ENCODE data around the gene ARCN1.

The ARCN1 gene

DNA sequence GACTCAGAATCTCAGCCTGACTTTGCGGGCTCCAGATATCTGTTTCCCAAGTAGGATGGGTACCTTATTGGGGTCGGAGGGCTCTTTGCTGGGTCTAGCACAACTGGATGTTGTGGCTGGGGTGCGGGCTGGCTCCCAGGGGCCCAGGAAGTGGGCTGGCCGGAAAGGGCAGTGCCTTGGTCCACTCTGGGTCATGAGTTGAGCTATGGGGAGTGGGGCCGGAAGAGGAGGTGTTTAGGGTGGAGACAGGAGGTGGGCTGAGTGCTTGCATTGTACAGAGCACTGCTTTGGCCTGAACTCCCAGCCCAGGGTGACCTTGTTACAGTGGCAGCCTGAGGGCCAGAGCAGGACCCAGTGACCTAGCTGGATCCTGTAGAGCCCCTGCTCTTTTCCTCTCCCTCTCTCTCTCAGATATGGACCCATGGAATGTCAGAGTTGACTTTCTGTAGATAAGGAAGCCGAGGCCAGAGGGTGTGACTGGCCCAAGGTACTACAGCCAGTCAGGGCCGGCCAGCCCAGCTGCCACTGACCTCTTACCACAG is 48.4 kb downstream of the ARCN1 start:
- no peak for DNase-seq (ENCODE audit: low read depth in 2 of 2, low spot score in 1 of 2)

DNA sequence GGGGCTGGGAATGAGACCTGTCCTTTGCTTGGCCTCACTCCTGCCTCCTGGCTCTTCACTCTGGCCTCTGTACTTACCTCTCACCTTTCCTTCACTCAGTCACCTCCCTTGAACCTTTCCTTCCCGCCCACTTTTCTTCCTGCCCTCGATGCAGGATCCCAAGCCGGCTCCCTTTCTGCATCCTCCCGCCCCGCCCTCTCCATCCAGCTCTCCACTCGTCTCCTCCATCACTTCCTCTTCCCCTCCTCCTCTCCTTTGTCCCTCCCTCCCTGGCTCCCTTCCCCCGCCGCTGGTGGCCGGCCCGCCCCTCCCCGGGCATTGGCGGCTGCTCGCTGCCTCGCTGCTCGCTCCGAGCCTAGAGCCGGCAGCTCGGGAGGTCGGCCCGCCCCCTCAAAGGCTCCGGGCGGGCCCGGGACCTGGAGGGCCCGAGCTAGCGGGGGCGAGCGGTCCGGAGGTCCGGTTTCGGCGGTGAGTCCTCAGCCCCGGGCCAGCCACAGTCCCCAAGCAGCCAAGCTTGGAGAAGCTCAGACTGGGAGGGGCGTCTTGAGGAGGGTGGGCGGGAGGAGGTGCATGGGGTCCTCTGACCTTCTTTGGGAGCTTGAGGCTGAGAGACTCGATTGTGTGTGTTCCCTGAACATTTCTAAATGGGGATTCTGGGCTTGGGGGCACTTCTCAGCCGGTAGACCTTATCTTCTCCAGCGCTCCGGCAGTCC is 49.0 kb downstream of the ARCN1 start:
- DNase-seq (ENCODE audit: low read depth in 2 of 2, low spot score in 1 of 2): no peak

DNA sequence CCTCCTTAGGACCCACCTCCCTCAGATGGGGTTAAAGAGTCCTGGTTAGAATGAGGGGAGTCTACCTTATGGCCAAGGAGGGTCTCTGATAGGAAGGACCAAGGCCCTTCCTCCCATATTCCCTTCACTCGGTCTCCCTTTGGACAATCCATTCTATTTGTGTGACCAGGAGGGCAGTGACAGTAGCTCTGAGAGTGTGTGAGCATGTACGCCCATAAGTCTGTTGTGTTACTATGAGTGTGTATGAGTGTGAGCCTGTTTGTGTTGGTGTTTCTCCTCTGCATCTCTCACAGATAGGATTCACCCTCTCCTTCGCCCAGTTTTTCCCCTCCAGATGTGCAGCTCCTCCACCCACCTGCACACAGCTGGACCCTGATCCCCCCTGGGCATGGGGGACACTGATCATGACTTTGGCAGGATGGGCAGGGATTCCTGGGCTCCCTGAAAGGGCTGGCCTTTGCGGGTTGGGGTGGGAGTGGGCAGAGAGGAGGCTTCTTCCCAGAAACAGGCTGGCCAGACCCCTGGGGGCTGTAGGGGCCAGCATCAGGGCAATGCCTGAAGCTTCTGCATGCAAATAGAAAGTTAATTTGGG is 49.7 kb downstream of the ARCN1 start:
- DNase-seq (ENCODE audit: low read depth in 2 of 2, low spot score in 1 of 2): no peak

DNA sequence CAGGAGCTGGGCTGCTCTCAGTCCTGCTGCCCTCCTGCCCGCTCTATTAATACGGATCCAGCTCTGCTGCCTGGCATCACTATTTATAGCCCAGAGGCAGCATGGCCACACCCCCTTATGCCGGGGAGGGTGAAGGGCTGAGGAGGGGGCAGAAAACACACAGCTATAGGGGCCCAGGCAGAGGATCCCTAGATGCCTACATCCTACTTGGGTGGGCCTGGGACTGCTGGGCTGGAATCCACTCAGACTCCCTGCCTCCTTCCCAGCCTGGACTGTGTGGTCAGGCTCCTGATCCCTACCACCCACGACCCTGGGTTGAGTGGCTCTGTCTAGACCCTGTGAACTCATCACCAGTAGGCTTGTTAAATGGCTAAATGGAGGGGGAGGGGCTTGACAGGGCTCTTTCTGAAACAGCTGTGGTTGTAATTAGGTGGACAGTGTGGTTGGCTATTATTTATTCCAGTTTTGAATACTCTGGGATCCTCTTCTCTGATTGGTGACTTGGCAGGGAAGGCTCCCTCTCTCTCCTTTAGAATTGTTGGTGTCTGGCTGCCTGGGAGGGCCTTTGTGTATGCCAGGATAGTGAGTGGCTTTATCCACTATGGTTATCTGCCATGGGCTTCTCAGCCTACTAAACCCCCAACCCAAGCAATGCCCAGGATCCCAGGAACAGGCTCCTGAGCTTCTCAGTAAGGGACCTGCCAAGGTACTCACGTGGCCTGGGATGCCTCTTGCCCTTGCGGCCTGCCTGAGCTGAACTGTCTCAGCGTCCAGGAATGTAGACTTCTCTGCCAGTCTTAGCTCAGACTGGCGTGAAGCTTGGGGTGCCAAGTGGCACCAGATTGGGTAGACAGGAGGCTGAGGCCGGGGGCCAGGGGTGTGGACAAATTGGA is 50.4 kb downstream of the ARCN1 start:
- no peak for DNase-seq (ENCODE audit: low read depth in 2 of 2, low spot score in 1 of 2)

DNA sequence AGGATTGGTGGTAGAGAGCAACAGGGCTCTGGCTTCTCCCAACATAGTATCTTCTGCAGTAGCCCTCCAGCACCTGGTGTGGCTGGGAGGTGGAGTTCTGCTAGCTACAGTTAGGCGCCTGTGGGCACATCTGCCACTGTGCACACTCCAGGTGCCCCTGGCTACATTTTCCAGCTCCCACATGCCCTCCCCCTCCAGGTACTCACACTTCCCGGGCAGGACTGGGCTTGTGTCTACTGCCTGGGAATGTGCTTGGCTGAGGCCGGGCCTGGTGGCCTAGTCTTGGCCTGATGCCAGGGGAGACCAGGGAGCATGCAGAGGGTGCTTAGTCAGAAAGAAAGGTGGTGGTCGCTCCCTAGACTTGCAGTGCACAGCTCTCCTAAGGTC is 51.1 kb downstream of the ARCN1 start:
- DNase-seq (ENCODE audit: low read depth in 2 of 2, low spot score in 1 of 2): no peak

DNA sequence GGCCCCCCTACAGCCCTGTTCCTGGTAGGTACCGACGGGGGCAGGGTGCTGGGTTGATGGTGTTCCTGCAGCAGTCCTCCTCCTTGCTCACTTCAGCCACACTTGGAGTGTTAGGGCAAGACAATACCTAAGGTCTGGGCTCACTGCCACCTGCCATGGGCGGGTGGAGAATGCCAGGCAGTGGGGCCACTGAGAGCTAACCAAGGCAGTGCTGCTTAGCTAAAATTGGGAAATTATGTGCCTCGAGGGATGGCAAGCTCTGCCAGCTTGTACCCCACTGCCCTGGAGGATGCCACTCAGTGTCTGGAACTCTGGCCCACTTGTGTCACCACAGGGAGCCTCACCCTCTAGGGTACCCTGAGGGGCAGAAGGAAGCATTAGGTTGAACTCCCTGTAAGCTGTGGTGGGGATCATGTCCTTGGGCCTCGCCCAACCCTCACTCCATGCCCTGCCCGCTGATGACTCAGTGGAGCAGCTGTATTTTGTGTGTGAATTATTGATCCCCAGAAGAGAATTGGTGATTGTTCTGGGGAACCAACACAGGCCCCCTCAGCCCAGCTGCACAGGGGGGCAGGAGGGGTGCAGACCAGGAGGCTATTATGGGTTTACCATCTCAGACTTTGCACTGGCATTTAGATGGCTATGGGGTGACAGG is 53.0 kb downstream of the ARCN1 start:
- no peak for DNase-seq (ENCODE audit: low read depth in 2 of 2, low spot score in 1 of 2)

DNA sequence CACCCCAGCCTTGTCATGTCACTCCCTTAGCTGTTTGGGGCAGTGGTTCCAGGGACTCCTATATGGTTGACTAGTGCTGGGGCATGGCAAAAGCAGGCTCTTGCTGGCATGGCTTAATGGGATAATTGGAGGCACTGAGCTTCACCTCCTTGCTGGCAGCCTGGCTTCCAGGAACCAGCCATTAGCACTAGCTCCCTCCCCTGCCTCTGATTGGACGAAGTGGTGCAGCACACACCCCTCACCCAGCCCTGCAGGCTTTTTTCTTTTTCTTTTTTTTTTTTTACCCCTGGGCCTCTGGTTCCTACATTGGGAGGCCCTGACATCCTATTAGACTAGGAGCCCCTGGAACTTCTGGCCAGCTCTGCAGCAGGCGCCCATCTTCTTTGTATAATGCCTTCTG is 53.8 kb downstream of the ARCN1 start:
- no peak for DNase-seq (ENCODE audit: low read depth in 2 of 2, low spot score in 1 of 2)

DNA sequence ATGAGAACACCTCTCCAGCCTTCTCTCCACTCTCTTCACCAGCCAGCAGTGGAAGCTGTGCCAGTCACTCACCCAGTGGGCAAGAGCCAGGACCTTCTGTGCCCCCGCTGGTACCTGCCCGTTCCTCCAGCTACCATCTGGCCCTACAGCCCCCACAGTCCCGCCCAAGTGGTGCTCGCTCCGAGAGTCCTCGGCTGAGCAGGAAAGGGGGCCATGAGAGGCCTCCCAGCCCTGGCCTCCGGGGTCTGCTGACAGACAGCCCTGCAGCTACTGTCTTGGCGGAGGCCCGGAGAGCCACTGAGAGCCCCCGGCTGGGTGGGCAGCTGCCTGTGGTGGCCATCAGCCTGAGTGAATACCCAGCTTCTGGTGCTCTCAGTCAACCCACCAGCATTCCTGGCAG is 55.4 kb downstream of the ARCN1 start:
- no peak for DNase-seq (ENCODE audit: low read depth in 2 of 2, low spot score in 1 of 2)

DNA sequence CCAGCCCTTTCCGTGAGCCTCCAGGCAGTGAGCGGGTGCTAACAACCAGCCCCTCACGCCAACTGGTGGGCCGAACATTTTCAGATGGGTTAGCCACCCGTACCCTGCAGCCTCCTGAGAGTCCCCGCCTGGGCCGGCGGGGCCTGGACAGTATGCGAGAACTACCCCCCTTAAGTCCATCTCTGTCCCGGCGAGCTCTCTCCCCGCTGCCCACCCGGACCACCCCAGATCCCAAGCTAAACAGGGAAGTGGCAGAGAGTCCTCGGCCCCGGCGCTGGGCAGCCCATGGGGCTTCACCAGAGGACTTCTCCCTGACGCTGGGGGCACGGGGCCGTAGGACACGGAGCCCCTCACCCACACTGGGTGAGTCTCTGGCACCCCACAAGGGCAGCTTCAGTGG is 55.8 kb downstream of the ARCN1 start:
- DNase-seq (ENCODE audit: low read depth in 2 of 2, low spot score in 1 of 2): no peak

DNA sequence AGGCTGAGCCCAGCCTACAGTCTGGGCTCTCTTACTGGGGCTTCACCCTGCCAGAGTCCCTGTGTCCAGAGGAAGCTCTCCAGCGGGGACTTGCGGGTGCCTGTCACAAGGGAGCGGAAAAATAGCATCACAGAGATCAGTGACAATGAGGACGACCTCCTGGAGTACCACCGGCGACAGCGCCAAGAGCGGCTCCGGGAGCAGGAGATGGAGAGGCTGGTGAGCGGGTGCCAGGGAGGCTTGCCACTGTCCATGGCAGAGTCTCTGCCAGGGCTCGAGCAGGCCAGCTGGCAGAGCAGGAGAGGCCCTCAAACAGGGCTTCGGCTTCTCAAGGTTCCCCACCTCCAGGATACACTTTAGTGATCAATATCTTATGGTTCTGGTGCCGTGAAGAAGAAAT is 56.2 kb downstream of the ARCN1 start:
- no peak for DNase-seq (ENCODE audit: low read depth in 2 of 2, low spot score in 1 of 2)

DNA sequence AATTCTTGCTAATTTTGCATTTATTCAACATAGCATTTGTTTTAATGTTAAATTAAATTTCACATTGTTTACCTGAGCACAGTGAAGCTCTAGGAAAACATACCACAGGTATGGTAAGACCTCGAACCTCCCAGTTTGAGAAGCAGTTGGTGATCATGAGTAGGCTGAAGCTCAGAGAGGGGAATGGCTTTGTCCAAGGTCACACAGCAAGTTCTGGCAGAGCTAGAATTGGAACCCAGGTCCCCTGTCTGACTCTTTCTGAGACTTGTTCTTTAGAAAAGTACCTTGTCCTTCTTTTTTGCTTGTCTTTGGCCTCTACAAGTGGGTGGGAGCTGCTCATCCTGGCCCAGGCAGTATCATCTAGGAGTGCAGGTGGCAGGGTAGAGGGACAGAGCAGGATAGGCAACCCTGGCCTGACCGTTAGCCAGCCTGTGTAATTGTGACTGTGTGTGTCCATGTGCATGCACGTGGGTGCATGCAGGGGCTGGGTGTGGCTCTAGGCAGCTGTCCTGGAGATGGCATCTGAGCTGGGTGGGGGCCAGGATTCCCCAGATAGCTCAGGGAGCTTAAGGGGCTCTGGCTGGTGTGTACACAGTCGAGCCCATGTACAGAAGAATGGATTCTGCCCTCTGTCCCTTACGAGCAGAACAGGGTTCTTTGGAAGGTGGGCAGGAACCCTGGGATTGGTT is 56.8 kb downstream of the ARCN1 start:
- no peak for DNase-seq (ENCODE audit: low read depth in 2 of 2, low spot score in 1 of 2)

DNA sequence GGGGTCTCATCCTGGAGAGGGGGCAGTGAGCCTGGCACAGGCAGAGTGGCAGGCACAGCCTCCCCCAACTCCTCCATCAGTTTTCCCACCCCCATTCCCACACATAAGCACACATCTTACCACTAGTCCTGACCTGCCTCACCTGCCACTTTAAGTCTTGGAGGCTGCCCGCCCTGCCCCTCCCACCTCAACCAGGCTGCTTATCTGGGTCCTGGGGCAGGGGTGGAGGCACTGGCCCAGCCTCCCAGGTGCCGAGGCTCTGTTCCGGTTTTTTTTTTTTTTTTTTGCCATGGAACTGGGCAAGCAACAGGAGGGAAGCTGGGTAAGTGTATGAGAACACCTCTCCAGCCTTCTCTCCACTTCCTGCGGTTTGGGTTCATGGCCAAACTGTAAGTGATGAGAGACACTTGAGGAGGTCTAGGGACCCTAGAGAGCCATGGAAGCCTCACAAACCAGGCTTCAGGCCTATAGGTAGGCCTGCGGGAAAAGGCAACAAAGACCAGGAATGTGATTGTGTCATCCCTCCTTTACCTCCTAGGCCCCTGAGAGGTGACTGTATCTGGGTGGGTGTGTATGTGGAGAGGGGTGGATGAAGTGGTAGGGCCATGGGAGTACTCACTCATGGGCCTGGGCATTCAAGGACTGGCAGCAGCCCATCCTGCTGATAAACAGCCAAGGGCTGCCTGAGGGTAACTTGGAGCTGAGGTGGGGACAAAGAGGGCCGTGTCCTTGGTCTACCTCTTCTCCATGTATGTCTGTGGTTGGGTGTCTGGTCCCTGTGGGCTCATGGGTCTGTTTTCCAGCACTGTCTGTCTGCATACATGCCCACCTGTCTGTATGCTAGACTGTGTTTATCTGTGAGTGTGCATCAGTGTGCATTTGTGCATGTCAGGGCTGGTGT is 57.8 kb downstream of the ARCN1 start:
- no peak for DNase-seq (ENCODE audit: low read depth in 2 of 2, low spot score in 1 of 2)

DNA sequence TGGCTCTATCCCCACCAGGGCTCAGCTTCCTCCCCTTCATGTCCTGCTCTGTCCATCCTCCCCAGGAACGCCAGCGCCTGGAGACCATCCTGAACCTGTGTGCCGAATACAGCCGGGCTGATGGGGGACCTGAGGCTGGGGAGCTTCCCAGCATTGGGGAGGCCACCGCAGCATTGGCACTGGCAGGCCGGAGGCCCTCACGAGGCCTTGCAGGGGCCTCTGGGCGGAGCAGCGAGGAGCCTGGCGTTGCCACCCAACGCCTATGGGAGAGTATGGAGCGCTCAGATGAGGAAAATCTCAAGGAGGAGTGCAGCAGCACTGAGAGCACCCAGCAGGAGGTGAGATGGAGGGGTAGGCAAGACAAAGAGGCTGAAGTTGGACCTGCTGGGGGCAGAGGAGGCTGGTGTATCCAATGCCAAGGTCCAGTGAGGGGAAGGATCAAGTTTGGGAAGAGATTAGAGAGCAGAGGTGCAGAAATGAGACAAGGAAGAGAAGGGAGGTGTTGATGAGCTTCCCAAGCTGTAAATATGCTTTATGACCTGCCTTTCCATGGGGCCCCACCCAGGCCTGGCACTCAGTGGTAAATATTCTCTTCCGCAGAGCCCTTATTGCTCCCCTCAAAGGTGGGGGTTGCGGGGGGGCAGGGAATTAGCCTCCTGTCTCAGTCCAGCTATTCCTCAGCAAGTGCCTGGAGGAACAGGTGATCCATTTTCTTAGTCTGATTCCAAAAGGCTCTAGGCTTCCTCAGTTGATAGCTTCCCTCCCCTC is 59.1 kb downstream of the ARCN1 start:
- no peak for DNase-seq (ENCODE audit: low read depth in 2 of 2, low spot score in 1 of 2)

DNA sequence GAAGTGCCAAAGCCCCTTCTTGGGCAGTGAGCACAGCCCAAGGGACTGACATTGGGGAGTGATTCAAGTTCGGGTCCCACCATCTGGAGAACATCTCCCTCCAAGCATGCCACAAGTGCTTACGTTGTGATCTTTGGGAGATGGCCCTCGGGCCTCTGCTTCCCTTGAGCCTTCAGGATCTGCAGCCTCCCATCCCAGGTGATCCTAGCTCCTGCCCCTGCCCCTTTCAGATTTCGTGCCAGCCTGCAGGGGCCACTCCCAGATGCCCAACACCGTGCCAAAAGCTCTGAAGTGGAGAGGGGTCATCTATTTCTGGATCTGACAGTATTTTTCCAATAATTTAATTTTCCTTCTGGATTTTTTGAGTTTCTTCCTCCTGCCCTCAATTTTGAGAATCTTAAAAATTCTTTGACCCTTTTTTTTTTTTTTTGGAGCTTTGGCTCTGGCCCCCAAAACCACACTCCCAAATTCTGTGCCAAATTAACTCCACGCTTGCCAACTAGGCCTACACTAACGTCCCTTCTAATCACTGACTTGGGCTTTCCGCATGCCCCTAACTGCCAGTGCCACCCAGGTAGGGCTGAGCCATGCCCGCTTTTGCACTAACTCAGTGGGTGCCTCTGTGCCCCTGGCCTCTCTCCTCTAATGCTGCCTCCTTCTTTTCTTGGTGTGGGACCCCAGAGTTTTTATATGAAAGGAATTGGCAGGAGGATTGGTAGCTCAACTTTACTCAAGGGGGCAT is 60.5 kb downstream of the ARCN1 start:
- DNase-seq (ENCODE audit: low read depth in 2 of 2, low spot score in 1 of 2): no peak

DNA sequence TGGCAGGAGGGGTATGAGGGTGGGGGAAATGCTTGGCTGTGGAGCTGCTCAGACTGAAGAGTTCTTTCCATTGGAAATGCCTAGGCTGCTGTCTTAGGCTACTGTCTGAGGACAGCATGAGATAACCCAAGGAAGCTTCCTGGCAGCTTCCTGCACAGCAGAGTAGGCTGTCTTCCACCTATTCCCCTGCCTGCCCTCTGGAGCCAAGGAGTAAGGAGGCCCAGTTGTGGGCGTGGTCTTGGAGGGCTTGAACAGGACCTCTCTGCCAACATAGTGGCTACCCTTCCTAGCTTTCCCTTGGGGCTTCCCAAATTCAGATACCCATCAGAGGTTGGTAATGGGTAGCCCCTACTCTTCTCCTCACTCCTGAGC is 61.1 kb downstream of the ARCN1 start:
- DNase-seq (ENCODE audit: low read depth in 2 of 2, low spot score in 1 of 2): no peak

DNA sequence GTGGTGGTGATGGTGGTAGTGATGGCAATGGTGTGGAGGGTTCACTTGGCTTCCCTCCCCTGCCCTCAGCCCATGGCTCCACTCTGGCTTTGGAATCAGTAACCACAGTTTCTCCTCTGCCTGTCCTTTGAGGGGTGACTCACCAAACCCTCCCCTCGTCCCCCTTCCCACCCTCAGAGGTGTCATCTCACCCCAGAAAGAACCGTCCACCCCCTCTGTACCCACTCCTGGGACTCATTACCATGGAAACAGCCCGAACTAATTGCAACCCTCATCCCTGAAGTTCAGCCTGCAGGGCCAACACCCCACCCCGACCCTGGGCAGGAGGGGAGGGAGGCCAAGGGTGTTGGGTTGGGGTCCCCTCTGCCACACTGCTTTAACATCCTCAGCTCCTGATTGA is 61.8 kb downstream of the ARCN1 start:
- no peak for DNase-seq (ENCODE audit: low read depth in 2 of 2, low spot score in 1 of 2)

DNA sequence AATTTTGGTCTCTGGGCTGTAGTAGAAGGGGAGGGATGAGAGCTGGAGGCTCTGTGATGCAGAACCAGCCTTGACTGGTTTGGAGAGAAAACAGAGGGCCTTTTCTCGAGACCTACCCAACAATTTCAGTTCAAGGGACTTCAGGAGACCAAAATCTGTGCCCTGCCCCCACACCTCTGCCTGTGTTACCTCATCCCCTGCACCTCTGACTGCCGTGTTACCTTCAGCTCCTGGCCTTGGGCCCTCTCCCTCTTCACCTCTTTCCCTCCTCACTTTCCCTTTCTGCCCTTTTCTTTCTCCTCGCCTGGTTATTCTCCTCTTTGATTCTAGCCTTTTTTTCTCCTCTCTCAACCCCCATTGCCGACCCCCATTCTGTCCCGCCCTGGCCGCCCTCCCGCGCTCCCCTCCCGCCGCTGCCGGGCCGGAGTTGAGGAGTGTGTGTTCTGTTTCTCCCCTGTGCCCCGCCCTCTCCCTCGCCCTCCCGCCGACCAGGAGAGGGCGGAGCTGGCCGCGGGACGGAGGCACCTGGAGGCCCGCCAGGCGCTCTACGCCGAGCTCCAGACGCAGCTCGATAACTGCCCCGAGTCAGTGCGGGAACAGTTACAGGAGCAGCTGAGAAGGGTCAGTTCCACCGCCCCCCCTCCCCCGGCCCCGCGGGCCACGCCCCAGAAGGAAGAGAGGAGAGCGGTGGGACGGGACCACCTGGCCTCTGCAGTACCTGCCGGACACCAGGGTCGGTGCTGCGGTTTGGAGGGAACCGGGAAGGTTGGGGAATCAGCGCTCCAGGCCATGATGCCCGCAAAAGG is 62.4 kb downstream of the ARCN1 start:
- DNase-seq (ENCODE audit: low read depth in 2 of 2, low spot score in 1 of 2): no peak

DNA sequence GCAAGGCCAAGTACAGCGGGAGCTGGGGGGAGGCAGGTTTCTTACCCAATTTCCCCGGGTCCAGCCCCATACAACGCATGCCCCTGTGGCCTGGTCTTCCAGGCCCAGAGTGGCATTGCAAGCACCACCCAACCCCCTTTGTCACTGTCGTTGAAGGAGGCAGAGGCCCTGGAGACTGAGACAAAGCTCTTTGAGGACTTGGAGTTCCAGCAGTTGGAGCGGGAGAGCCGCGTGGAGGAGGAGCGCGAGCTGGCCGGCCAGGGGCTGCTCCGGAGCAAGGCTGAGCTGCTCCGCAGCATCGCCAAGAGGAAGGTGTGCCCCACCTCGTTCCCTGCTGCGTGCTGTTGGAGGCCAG is 63.0 kb downstream of the ARCN1 start:
- DNase-seq (ENCODE audit: low read depth in 2 of 2, low spot score in 1 of 2): no peak
